Thymus (tissue), 11 donors: ENCODE results near the gene PKD1. TPM values are rescaled to one million over a fixed set of nuclear protein-coding genes. Genes with fewer than 3 reads are reported as not detected.
A peak's percentile ranks its signal among the peaks of the same experiment; 100 is the strongest.
"Not testable (repeated sequence)": the region's sequence is repeated elsewhere in the genome, so short reads cannot be mapped to it uniquely, and the experiment has no call there.

Experiments
- DNase-seq, 9 donors: peaks; one replicate each; pipeline ENCODE4 v3.0.0-alpha.2; 2013; ENCODE audit warnings: low spot score in 9 of 9, low read depth in 6 of 9, missing footprints in 1 of 9
- H3K27ac ChIP-seq, 2 donors: one replicate each; pipeline ENCODE4 v1.5.1; 2013; ENCODE audit warnings: control low read depth in 1 of 2, low read depth in 1 of 2, low read length in 1 of 2, mild to moderate bottlenecking in 1 of 2, moderate library complexity in 1 of 2
- H3K27me3 ChIP-seq, 2 donors: one replicate each; pipeline ENCODE4 v1.5.1; 2013; ENCODE audit warnings: low read length in 1 of 2; ENCODE audit not compliant: control insufficient read depth in 2 of 2, insufficient read depth in 1 of 2
- H3K36me3 ChIP-seq, 2 donors: one replicate each; pipeline ENCODE4 v1.5.1; 2013; ENCODE audit warnings: low read length in 1 of 2, mild to moderate bottlenecking in 1 of 2, moderate library complexity in 1 of 2; ENCODE audit not compliant: control insufficient read depth in 2 of 2, insufficient read depth in 2 of 2
- H3K4me1 ChIP-seq, 2 donors: one replicate each; pipeline ENCODE4 v1.5.1; 2013; ENCODE audit warnings: low read length in 2 of 2; ENCODE audit not compliant: control insufficient read depth in 2 of 2, insufficient read depth in 2 of 2
- H3K4me3 ChIP-seq, 2 donors: one replicate each; pipeline ENCODE4 v1.5.1; 2013; ENCODE audit warnings: low read length in 2 of 2, control low read depth in 1 of 2, mild to moderate bottlenecking in 1 of 2
- H3K9me3 ChIP-seq, 2 donors: one replicate each; pipeline ENCODE4 v1.5.1; 2013; ENCODE audit warnings: low read length in 1 of 2, mild to moderate bottlenecking in 1 of 2; ENCODE audit not compliant: control insufficient read depth in 2 of 2, insufficient read depth in 1 of 2
- WGBS: extraction: QIAGEN DNeasy Blood & Tissue Kit; methylation state at CpG from one replicate; pipeline ENCODE4 v1.1.7; 2013; 5-methylcytosine and 5-hydroxymethylcytosine counted together
- polyA plus RNA-seq: library from polyadenylated mRNA; stranded (reverse); fragments of 200-250 nt; gene quantifications from one replicate; pipeline ENCODE4 v1.2.3, GENCODE V29; 2013
- total RNA-seq: library from RNA; stranded (reverse); fragments of 120-200 nt; gene quantifications from one replicate; pipeline ENCODE4 v1.2.4, GENCODE V29; 2013
- donor health status: healthy.

PKD1 gene
- total and polyA plus RNA-seq, 2 donors: 13.4 to 35.3 TPM

GRCh38 chr16:2129890-2130447, 5.7 kb downstream of the PKD1 start:
- WGBS: 94% methylated on average over 22 of the region's 22 CpGs
- H3K4me1 ChIP-seq: peaks cover 6 to 19% of the 10 kb centered on the region in 2 donors
- DNase-seq, H3K4me3 ChIP-seq, H3K9me3 ChIP-seq, H3K27me3 ChIP-seq, H3K36me3 ChIP-seq, H3K27ac ChIP-seq: not testable (repeated sequence)

DNA sequence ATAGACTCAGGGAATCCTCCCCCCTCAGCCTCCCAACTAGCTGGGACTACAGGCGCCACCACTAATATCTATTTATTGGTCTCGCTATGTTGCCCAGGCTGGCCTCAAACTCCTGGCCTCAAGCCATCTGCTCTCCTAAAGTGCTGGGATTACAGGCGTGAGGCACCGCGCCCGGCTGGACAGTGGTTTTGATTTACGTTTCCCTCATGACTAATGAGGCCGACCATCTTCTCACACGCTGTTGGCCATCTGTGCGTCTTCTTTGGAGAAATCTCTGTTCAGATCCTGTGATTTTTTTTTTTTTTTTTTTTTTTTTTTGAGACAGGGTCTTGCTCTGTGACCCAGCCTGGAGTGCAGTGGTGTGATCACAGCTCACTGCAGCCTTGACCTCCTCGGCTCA, 6.4 kb downstream of the PKD1 start:
- not testable (repeated sequence) for H3K4me3 ChIP-seq, H3K27me3 ChIP-seq, H3K27ac ChIP-seq, DNase-seq, H3K36me3 ChIP-seq, H3K9me3 ChIP-seq
- WGBS: 97% methylated on average over 9 of the region's 11 CpGs
- peaks cover 6 to 26% of the 10 kb centered on the region in 2 donors for H3K4me1 ChIP-seq

GRCh38 chr16:2127630-2128280, 7.9 kb downstream of the PKD1 start:
- Histone ChIP-seq H3K27ac (peak overlapping the region in 1 of 2 donors; percentile 55), H3K4me1 (peaks cover 6 to 27% of the 10 kb centered on the region in 2 donors)
- WGBS: 92% methylated on average over 3 of the region's 3 CpGs
- H3K36me3 ChIP-seq, H3K27me3 ChIP-seq, H3K9me3 ChIP-seq, DNase-seq, H3K4me3 ChIP-seq: not testable (repeated sequence)

GRCh38 chr16:2126928-2127556, 8.7 kb downstream of the PKD1 start:
- H3K36me3 ChIP-seq, H3K27me3 ChIP-seq, H3K9me3 ChIP-seq, DNase-seq, H3K4me3 ChIP-seq: not testable (repeated sequence)
- Histone ChIP-seq H3K27ac (peak overlapping the region in 1 of 2 donors; percentile 38), H3K4me1 (peaks cover 6 to 27% of the 10 kb centered on the region in 2 donors)
- WGBS: 93% methylated on average over 31 of the region's 31 CpGs

- H3K27ac ChIP-seq, DNase-seq, H3K36me3 ChIP-seq, H3K4me3 ChIP-seq, H3K27me3 ChIP-seq, H3K9me3 ChIP-seq: not testable (repeated sequence)
- WGBS: 94% methylated on average over 21 of the region's 21 CpGs
- peaks cover 6 to 27% of the 10 kb centered on the region in 2 donors for H3K4me1 ChIP-seq
Observed at GRCh38 chr16:2126161-2126743, 9.4 kb downstream of the PKD1 start.

GRCh38 chr16:2125609-2126008, 10.1 kb downstream of the PKD1 start:
- H3K9me3 ChIP-seq, H3K36me3 ChIP-seq, H3K27me3 ChIP-seq, H3K4me3 ChIP-seq, DNase-seq, H3K27ac ChIP-seq: not testable (repeated sequence)
- peaks cover 6 to 27% of the 10 kb centered on the region in 2 donors for H3K4me1 ChIP-seq
- 66% methylated on average over 11 of the region's 11 CpGs for WGBS

DNA sequence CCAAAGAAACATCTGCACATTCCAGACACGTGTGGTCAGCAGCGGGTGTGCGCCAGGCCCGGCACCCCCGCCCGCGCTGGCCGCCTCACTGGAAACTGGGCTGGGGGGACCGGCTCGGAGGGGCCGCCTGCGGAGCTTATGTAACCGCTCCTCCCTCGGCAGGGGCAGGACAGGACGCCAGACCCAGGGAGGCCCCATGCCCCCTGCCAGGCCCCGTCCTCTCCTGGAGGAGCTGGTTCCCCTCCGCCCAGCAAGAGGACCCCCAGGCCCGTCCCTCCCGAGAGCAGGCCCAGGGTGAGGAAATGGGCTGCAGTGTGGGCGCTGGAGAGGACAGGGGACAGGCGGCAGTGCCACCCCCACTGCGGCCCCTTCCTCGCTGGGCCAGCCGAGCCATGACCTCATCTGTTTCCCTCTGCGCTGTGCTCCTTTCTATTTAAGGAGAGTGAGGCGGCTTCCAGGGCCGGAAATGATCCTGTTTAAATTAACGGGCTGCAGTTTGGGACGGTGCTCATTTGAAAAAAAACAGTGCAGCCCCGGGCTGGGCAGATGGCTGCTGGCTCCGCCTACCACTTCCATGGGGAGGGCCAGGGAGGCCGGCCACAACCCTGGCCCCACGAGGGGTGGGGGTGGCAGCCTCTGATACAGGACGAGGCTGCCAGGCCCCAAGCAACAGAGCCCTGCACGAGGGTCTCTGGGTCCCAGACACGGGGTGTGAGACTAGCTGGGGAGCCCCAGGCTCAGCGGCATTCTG, 10.8 kb downstream of the PKD1 start:
- DNase-seq, H3K9me3 ChIP-seq, H3K27me3 ChIP-seq, H3K36me3 ChIP-seq, H3K4me3 ChIP-seq: not testable (repeated sequence)
- 54% methylated on average over 37 of the region's 37 CpGs for WGBS
- H3K4me1 ChIP-seq: peaks cover 6 to 27% of the 10 kb centered on the region in 2 donors
- H3K27ac ChIP-seq: peak overlapping the region in 1 of 2 donors; percentile 37

GRCh38 chr16:2124377-2124693, 11.4 kb downstream of the PKD1 start:
- not testable (repeated sequence) for H3K9me3 ChIP-seq, H3K27ac ChIP-seq, H3K36me3 ChIP-seq, H3K4me3 ChIP-seq, H3K27me3 ChIP-seq, DNase-seq
- H3K4me1 ChIP-seq: peaks cover 6 to 27% of the 10 kb centered on the region in 2 donors
- 70% methylated on average over 11 of the region's 11 CpGs for WGBS
